Suprapubic skin (tissue), 4 donors: ENCODE measurements around the gene FMNL1. TPM values are rescaled to one million over a fixed set of nuclear protein-coding genes. Genes with fewer than 3 reads are reported as not detected.
A peak's percentile ranks its signal among the peaks of the same experiment; 100 is the strongest.

Experiments used
- DNase-seq, 2 donors: peaks; one replicate each; pipeline ENCODE4 v3.0.0-alpha.2; 2019; ENCODE audit warnings: low spot score in 2 of 2
- H3K27ac ChIP-seq: fragments of 200-600 bp; sonication (generic); one replicate; pipeline ENCODE4 v1.5.1; 2019
- H3K27me3 ChIP-seq: fragments of 200-600 bp; sonication (generic); one replicate; pipeline ENCODE4 v1.5.1; 2019
- H3K36me3 ChIP-seq: fragments of 200-600 bp; sonication (generic); one replicate; pipeline ENCODE4 v1.5.1; 2019
- H3K4me1 ChIP-seq: fragments of 200-600 bp; sonication (generic); one replicate; pipeline ENCODE4 v1.5.1; 2019
- H3K4me3 ChIP-seq: fragments of 200-600 bp; sonication (generic); one replicate; pipeline ENCODE4 v1.5.1; 2019; ENCODE audit warnings: mild to moderate bottlenecking
- H3K9me3 ChIP-seq: fragments of 200-600 bp; sonication (generic); one replicate; pipeline ENCODE4 v1.5.1; 2019
- CTCF ChIP-seq, 2 donors: fragments of 200-600 bp in 1 of 2; fragments of 450-650 bp in 1 of 2; sonication (generic) in 1 of 2; IDR thresholded peaks; one replicate each; pipeline ENCODE4 v1.5.1; 2016 to 2019; ENCODE audit warnings: antibody characterized with exemption in 2 of 2, mild to moderate bottlenecking in 1 of 2, moderate library complexity in 1 of 2
- EP300 ChIP-seq: sonication (generic); formaldehyde crosslinking; IDR thresholded peaks from one replicate; pipeline ENCODE4 v1.6.1; 2017; ENCODE audit warnings: antibody characterized with exemption
- POLR2A ChIP-seq, 2 donors: fragments of 450-650 bp; IDR thresholded peaks; one replicate each; pipeline ENCODE4 v1.6.1; 2017; ENCODE audit warnings: antibody characterized with exemption in 2 of 2, mild to moderate bottlenecking in 2 of 2, moderate library complexity in 2 of 2
- POLR2AphosphoS5 ChIP-seq, 3 donors: sonication (generic); formaldehyde crosslinking; IDR thresholded peaks; one replicate each; pipeline ENCODE4 v1.6.1; 2017; ENCODE audit warnings: antibody characterized with exemption in 3 of 3
- WGBS: methylation state at CpG from one replicate; pipeline ENCODE4 v1.1.5; 2018; 5-methylcytosine and 5-hydroxymethylcytosine counted together
- total RNA-seq, 4 donors: library from RNA; depleted of rRNA; stranded (reverse); fragments of >200 nt; gene quantifications; one replicate each; pipeline ENCODE4 v1.1.0, GENCODE V29; 2016

Gene FMNL1
- total RNA-seq, 4 donors from 2014 or later, result 5.9 to 14.6 (median 8.0) TPM

GRCh38 chr17:45284176-45285140 lies 62.8 kb downstream of the FMNL1 start:
- H3K27ac ChIP-seq, result no peak overlapping the region
- no peak overlapping the region for H3K4me3 ChIP-seq
- H3K36me3 ChIP-seq, result peaks cover 79% of the 10 kb centered on the region
- peaks cover 28% of the 10 kb centered on the region for H3K4me1 ChIP-seq
- 71% methylated on average over 21 of the region's 21 CpGs for WGBS
- no peaks in the 10 kb centered on the region for H3K27me3 ChIP-seq
- peak; percentile 63 to 80 for DNase-seq
- no peak for TF ChIP-seq CTCF (IDR thresholded peaks at IDR 0.05)
- no peak for TF ChIP-seq POLR2AphosphoS5 (IDR thresholded peaks at IDR 0.05)
- no peak for TF ChIP-seq EP300
- TF ChIP-seq POLR2A (IDR thresholded peaks at IDR 0.05), result no peak
- H3K9me3 ChIP-seq, result no peaks in the 10 kb centered on the region

- WGBS, result 93% methylated on average over 4 of the region's 5 CpGs
- no peak for TF ChIP-seq POLR2A (IDR thresholded peaks at IDR 0.05)
- no peak for TF ChIP-seq POLR2AphosphoS5 (IDR thresholded peaks at IDR 0.05)
- TF ChIP-seq CTCF (IDR thresholded peaks at IDR 0.05), result no peak
- TF ChIP-seq EP300, result no peak
- Histone ChIP-seq H3K27ac (no peak overlapping the region), H3K4me1 (peaks cover 45% of the 10 kb centered on the region), H3K9me3 (no peaks in the 10 kb centered on the region), H3K4me3 (no peak overlapping the region), H3K27me3 (no peaks in the 10 kb centered on the region), H3K36me3 (peaks cover 73% of the 10 kb centered on the region)
- no peak for DNase-seq
Measured at GRCh38 chr17:45286286-45286685, 64.6 kb downstream of the FMNL1 start.

GRCh38 chr17:45287526-45288500 lies 66.1 kb downstream of the FMNL1 start:
- WGBS, result 67% methylated on average over 7 of the region's 10 CpGs
- Histone ChIP-seq H3K27me3 (no peaks in the 10 kb centered on the region), H3K27ac (no peak overlapping the region), H3K4me1 (peaks cover 60% of the 10 kb centered on the region), H3K9me3 (no peaks in the 10 kb centered on the region), H3K36me3 (peaks cover 64% of the 10 kb centered on the region), H3K4me3 (no peak overlapping the region)
- no peak for DNase-seq
- TF ChIP-seq POLR2A (IDR thresholded peaks at IDR 0.05) (no peak), POLR2AphosphoS5 (IDR thresholded peaks at IDR 0.05) (no peak), CTCF (IDR thresholded peaks at IDR 0.05) (no peak), EP300 (no peak)

GRCh38 chr17:45288825-45289224 lies 67.1 kb downstream of the FMNL1 start:
- H3K36me3 ChIP-seq, result peaks cover 54% of the 10 kb centered on the region
- H3K4me3 ChIP-seq, result no peak overlapping the region
- no peak overlapping the region for H3K27ac ChIP-seq
- TF ChIP-seq CTCF (IDR thresholded peaks at IDR 0.05), result no peak
- no peak for TF ChIP-seq POLR2A (IDR thresholded peaks at IDR 0.05)
- no peak for TF ChIP-seq POLR2AphosphoS5 (IDR thresholded peaks at IDR 0.05)
- no peak for TF ChIP-seq EP300
- H3K9me3 ChIP-seq, result no peaks in the 10 kb centered on the region
- no peaks in the 10 kb centered on the region for H3K27me3 ChIP-seq
- WGBS, result 69% methylated on average over 7 of the region's 10 CpGs
- peak in 1 of 2 donors; percentile 41 for DNase-seq
- peaks cover 69% of the 10 kb centered on the region for H3K4me1 ChIP-seq
